Vagina (tissue), 2 donors: ENCODE measurements around the gene RYR3.

Source experiments
- POLR2A ChIP-seq, 2 donors: fragments of 450-650 bp; IDR thresholded peaks; one replicate each; pipeline ENCODE4 v1.6.1; 2017; ENCODE audit warnings: antibody characterized with exemption in 2 of 2, mild to moderate bottlenecking in 2 of 2, moderate library complexity in 2 of 2
- POLR2AphosphoS5 ChIP-seq, 2 donors: sonication (generic); formaldehyde crosslinking; IDR thresholded peaks; one replicate each; pipeline ENCODE4 v1.9.0; 2017; ENCODE audit warnings: antibody characterized with exemption in 2 of 2, mild to moderate bottlenecking in 2 of 2, low read depth in 1 of 2; ENCODE audit not compliant: insufficient read depth in 1 of 2
- TF ChIP-seq, protein P1 (sequence below), 3 experiments: fragments of 450-650 bp in 2 of 3; fragments of 200-600 bp in 1 of 3; sonication (generic) in 1 of 3; IDR thresholded peaks; one replicate each; pipeline ENCODE4 v1.5.1; 2017 to 2019; ENCODE audit warnings: antibody characterized with exemption in 3 of 3, mild to moderate bottlenecking in 2 of 3, moderate library complexity in 2 of 3

DNA sequence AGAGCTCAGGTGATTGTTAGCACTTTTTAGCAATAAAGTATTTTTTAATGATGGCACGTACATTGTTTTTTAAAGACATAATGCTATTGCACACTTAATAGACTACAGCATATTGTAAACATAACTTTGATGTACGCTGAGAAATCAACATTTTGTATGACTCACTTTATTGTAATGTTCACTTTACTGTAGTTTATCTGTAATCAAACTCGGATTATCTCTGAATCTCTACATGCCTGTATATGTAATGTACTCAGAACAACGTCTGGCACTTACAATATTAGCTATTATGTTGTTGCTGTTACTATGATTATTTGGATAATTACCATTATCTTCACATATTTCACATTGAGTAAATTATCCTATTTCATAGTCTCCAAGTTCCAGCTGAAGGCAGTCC lies 519.6 kb downstream of the RYR3 start:
- no peak for TF ChIP-seq POLR2A (IDR thresholded peaks at IDR 0.05)
- TF ChIP-seq, protein P1, sequence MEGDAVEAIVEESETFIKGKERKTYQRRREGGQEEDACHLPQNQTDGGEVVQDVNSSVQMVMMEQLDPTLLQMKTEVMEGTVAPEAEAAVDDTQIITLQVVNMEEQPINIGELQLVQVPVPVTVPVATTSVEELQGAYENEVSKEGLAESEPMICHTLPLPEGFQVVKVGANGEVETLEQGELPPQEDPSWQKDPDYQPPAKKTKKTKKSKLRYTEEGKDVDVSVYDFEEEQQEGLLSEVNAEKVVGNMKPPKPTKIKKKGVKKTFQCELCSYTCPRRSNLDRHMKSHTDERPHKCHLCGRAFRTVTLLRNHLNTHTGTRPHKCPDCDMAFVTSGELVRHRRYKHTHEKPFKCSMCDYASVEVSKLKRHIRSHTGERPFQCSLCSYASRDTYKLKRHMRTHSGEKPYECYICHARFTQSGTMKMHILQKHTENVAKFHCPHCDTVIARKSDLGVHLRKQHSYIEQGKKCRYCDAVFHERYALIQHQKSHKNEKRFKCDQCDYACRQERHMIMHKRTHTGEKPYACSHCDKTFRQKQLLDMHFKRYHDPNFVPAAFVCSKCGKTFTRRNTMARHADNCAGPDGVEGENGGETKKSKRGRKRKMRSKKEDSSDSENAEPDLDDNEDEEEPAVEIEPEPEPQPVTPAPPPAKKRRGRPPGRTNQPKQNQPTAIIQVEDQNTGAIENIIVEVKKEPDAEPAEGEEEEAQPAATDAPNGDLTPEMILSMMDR (IDR thresholded peaks at IDR 0.05), result no peak
- TF ChIP-seq POLR2AphosphoS5 (IDR thresholded peaks at IDR 0.05; ENCODE audit: insufficient read depth in 1 of 2, low read depth in 1 of 2), result no peak
